Measurements from ENCODE around the gene CDH4. TPM values are rescaled to one million over a fixed set of nuclear protein-coding genes. Genes with fewer than 3 reads are reported as not detected.

Gene CDH4
- total and polyA plus RNA-seq, 2 of the 8 experiments (the other 6 are each of a cell fraction or from before 2014, with no cell fraction given): 4.3 to 7.9 TPM

GRCh38 chr20:61652146-61652545 lies 400.1 kb downstream of the CDH4 start (continued):
- TF ChIP-seq CBX5 (IDR thresholded peaks at IDR 0.05; ENCODE audit: low read depth, low read length) (no peak), CREB1 (IDR thresholded peaks at IDR 0.05) (no peak), MAFK (IDR thresholded peaks at IDR 0.05; ENCODE audit: low read depth, low read length) (no peak), CTBP2 (IDR thresholded peaks at IDR 0.05; ENCODE audit: borderline replicate concordance, insufficient read depth, insufficient read length, low read length) (no peak), NANOG (IDR thresholded peaks at IDR 0.05; ENCODE audit: insufficient read depth, low read depth, low read length, poor library complexity, severe bottlenecking) (no peak), JUND (IDR thresholded peaks at IDR 0.05; ENCODE audit: low read length) (no peak), CHD7 (IDR thresholded peaks at IDR 0.05; ENCODE audit: insufficient replicate concordance, low read length) (no peak), EGR1 (IDR thresholded peaks at IDR 0.05; ENCODE audit: borderline replicate concordance, low read depth, low read length) (no peak)

Data from H1 (cell line).